GM23338 (cell line): ENCODE results near the gene NXPE3. TPM values are rescaled to one million over a fixed set of nuclear protein-coding genes. Genes with fewer than 3 reads are reported as not detected.
A peak's percentile ranks its signal among the peaks of the same experiment; 100 is the strongest.

Source experiments
- ATAC-seq: fragments of 200-7000 bp; cut with Tn5 transposase; 3 replicates; pipeline ENCODE4 v1.9.1; 2020
- DNase-seq: peaks from one replicate; pipeline ENCODE4 v3.0.0-alpha.2; 2015; ENCODE audit warnings: low spot score
- H2AFZ ChIP-seq: fragments of 200-600 bp; sonication (generic); 2 replicates; pipeline ENCODE4 v1.8.0; 2016; ENCODE audit warnings: antibody characterized with exemption, mild to moderate bottlenecking, moderate library complexity
- H3F3A ChIP-seq: fragments of 200-600 bp; sonication (generic); replicated peaks from 2 replicates; pipeline ENCODE4 v1.8.0; 2017; ENCODE audit warnings: antibody characterized with exemption, mixed run types, low read depth
- H3K27ac ChIP-seq: fragments of 200-600 bp; sonication (generic); 2 replicates; pipeline ENCODE4 v1.6.1; 2016; ENCODE audit warnings: low read depth
- H3K27me3 ChIP-seq: fragments of 200-600 bp; sonication (generic); 2 replicates; pipeline ENCODE4 v1.8.0; 2016; ENCODE audit warnings: mild to moderate bottlenecking, mixed run types, moderate library complexity; ENCODE audit not compliant: insufficient read depth
- H3K36me3 ChIP-seq: fragments of 200-600 bp; sonication (generic); 2 replicates; pipeline ENCODE4 v1.8.0; 2016; ENCODE audit warnings: mild to moderate bottlenecking; ENCODE audit not compliant: insufficient read depth
- H3K4me1 ChIP-seq: fragments of 200-600 bp; sonication (generic); 2 replicates; pipeline ENCODE4 v1.8.0; 2016; ENCODE audit warnings: mild to moderate bottlenecking, moderate library complexity; ENCODE audit not compliant: insufficient read depth
- H3K4me2 ChIP-seq: fragments of 200-600 bp; sonication (generic); 2 replicates; pipeline ENCODE4 v1.7.1; 2017; ENCODE audit warnings: mixed run types
- H3K4me3 ChIP-seq: fragments of 200-600 bp; sonication (generic); 2 replicates; pipeline ENCODE4 v1.6.1; 2016; ENCODE audit warnings: mixed run types
- H3K79me2 ChIP-seq: fragments of 200-600 bp; sonication (generic); replicated peaks from 2 replicates; pipeline ENCODE4 v1.8.0; 2017; ENCODE audit warnings: mild to moderate bottlenecking; ENCODE audit not compliant: insufficient read depth
- H3K9me2 ChIP-seq: fragments of 200-600 bp; sonication (generic); 2 replicates; pipeline ENCODE4 v1.8.0; 2017; ENCODE audit not compliant: insufficient read depth
- H4K20me1 ChIP-seq: fragments of 200-600 bp; sonication (generic); replicated peaks from 2 replicates; pipeline ENCODE4 v1.8.0; 2017; ENCODE audit warnings: mild to moderate bottlenecking; ENCODE audit not compliant: insufficient read depth
- H3K27ac Mint-ChIP-seq: 2 replicates; pipeline ENCODE4 v1.8.0; 2020; ENCODE audit warnings: inconsistent platforms, mild to moderate bottlenecking, moderate library complexity, mixed read lengths
- H3K27me3 Mint-ChIP-seq: 3 replicates; pipeline ENCODE4 v1.8.0; 2022; ENCODE audit warnings: low read depth, mild to moderate bottlenecking, moderate library complexity, mixed read lengths, inconsistent platforms; ENCODE audit not compliant: insufficient read depth, poor library complexity
- H3K36me3 Mint-ChIP-seq: 3 replicates; pipeline ENCODE4 v1.8.0; 2021; ENCODE audit warnings: low read depth, mild to moderate bottlenecking, inconsistent platforms, moderate library complexity, mixed read lengths
- H3K4me1 Mint-ChIP-seq: 3 replicates; pipeline ENCODE4 v1.8.0; 2020; ENCODE audit warnings: mild to moderate bottlenecking, inconsistent platforms, mixed read lengths
- H3K4me3 Mint-ChIP-seq: 3 replicates; pipeline ENCODE4 v1.8.0; 2021; ENCODE audit warnings: moderate library complexity, mild to moderate bottlenecking, inconsistent platforms, mixed read lengths
- H3K9me3 Mint-ChIP-seq: 3 replicates; pipeline ENCODE4 v1.8.0; 2020; ENCODE audit warnings: moderate library complexity, mild to moderate bottlenecking, inconsistent platforms, mixed read lengths
- CREB1 ChIP-seq: fragments of 250-450 bp; sonication (Bioruptor Pico); IDR thresholded peaks from 2 replicates; pipeline ENCODE4 v1.5.0; 2020; ENCODE audit warnings: low read depth, mild to moderate bottlenecking, moderate library complexity
- CTCF ChIP-seq, 2 experiments: fragments of 200-600 bp in 1 of 2; sonication (generic) in 1 of 2; conservative IDR thresholded peaks; 2 replicates each; pipeline versions ENCODE4 v1.5.1 to v1.6.1; 2016 to 2017; ENCODE audit warnings: antibody characterized with exemption in 2 of 2, low read depth in 2 of 2, mild to moderate bottlenecking in 2 of 2, moderate library complexity in 1 of 2
- EZH2 ChIP-seq: fragments of 200-600 bp; sonication (generic); IDR thresholded peaks from one replicate; pipeline ENCODE4 v1.8.0; 2017; ENCODE audit warnings: antibody characterized with exemption, mild to moderate bottlenecking, low read depth; ENCODE audit not compliant: unreplicated experiment
- JUNB ChIP-seq: IDR thresholded peaks from one replicate; pipeline ENCODE4 v1.6.1; 2016; ENCODE audit warnings: antibody characterized with exemption; ENCODE audit not compliant: unreplicated experiment
- NANOG ChIP-seq: IDR thresholded peaks from 2 replicates; pipeline ENCODE4 v1.6.1; 2016; ENCODE audit warnings: antibody characterized with exemption, borderline replicate concordance
- POLR2AphosphoS5 ChIP-seq: IDR thresholded peaks from 2 replicates; pipeline ENCODE4 v1.6.1; 2016; ENCODE audit warnings: antibody characterized with exemption, low read depth
- ZNF331 ChIP-seq: fragments of 250-450 bp; sonication (Bioruptor Pico); IDR thresholded peaks from 2 replicates; pipeline ENCODE4 v1.5.0; 2020; ENCODE audit warnings: low read depth, mild to moderate bottlenecking, moderate library complexity
- long read RNA-seq: library from polyadenylated mRNA; unstranded; transcript quantifications from one replicate; pipeline ENCODE4 v2.0.0, GENCODE V29; 2020; ENCODE audit not compliant: unreplicated experiment
- polyA plus RNA-seq: library from polyadenylated mRNA; unstranded; fragments of >200 nt; fragmentation: Nextera tagmentation; extraction: Ambion mirVana; gene quantifications from 2 replicates; pipeline ENCODE4 v1.2.1, GENCODE V29; 2016
- total RNA-seq: library from RNA; depleted of rRNA; stranded (reverse); fragments of >200 nt; shearing (Covaris generic); gene quantifications from 2 replicates; pipeline ENCODE4 v1.2.3, GENCODE V29; 2014; rRNA removed
- TF ChIP-seq, protein P1 (sequence below): IDR thresholded peaks from 2 replicates; pipeline ENCODE4 v1.6.1; 2016; ENCODE audit warnings: antibody characterized with exemption

The NXPE3 gene
- total RNA-seq = 20.8 and 26.5 TPM in 2 replicates
- polyA plus RNA-seq = 11.7 and 13.3 TPM in 2 replicates
- long read RNA-seq, partial matches to known transcripts = 1 of 7 reads
- long read RNA-seq, other reads (novel, unspliced or antisense) = 4 of 7 reads

DNA sequence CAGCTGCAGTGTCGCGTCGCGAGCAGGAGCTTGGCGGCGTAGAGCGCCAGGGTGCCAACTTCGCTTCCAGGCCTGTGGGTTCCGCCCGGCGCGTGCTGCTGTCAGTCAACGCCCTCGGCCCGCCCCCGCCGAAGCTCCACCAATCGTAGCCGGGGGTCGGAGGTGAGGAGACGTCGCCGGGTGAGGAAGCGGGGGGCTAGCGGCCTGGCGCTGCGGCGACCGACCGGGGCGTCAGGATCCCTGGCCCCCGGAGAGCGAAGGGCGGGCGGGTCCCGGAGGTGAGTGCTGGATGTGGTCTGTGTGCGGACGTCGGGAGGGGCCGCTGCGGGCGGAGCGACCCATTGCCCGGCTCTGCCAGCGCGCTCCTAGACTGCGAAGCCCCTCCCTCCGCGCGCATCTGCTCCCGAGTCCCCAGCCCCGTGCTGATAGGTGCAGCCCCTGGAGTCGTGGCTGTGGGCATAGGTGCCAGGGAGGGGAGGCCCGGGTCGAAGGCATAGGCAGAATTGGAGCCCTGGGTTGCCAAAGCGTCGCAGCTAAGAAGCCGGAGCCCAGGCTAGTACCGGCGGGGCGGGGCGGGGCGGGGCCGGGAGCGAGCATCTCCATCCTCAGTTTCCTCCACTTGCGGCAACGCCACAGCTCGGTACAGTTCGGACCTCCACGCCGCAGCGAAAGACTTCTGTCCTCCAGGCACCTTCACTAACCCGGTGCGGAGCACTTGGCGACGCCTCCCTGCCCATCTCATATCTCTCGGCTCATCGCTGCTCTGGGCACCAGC, at the start of gene NXPE3:
NXPE3 (plus strand) TSS at position 165 of the 775 bp plus-strand sequence. CDS start 6,386 bp downstream, outside the sequence.
- peak within 1 kb of the TSS; percentile 83 for H3K4me3 ChIP-seq
- TF ChIP-seq EZH2 (no peak), POLR2AphosphoS5 (peak; percentile 55), CREB1 (CRISPR knock-in tag) (peak; percentile 53; the same call in 1 of the 2 replicates)
- TF ChIP-seq, protein P1, sequence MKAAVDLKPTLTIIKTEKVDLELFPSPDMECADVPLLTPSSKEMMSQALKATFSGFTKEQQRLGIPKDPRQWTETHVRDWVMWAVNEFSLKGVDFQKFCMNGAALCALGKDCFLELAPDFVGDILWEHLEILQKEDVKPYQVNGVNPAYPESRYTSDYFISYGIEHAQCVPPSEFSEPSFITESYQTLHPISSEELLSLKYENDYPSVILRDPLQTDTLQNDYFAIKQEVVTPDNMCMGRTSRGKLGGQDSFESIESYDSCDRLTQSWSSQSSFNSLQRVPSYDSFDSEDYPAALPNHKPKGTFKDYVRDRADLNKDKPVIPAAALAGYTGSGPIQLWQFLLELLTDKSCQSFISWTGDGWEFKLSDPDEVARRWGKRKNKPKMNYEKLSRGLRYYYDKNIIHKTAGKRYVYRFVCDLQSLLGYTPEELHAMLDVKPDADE = peak; percentile 7; the same call in 1 of the 2 replicates
- Mint-ChIP-seq H3K27ac (no peak within 1 kb of the TSS), H3K36me3 (peaks cover 15% of the 10 kb centered on the region), H3K4me1 (peaks cover 25% of the 10 kb centered on the region), H3K9me3 (no peaks in the 10 kb centered on the region), H3K4me3 (peak within 1 kb of the TSS; percentile 84), H3K27me3 (peaks cover 10% of the 10 kb centered on the region)
- peak within 1 kb of the TSS; percentile 95 for H3K4me2 ChIP-seq
- DNase-seq (peak; percentile 94), ATAC-seq (peak; percentile 92)
- no peaks in the 10 kb centered on the region for H4K20me1 ChIP-seq
- peaks cover 16% of the 10 kb centered on the region for H3K36me3 ChIP-seq
- H3K79me2 ChIP-seq = peaks cover 24% of the 10 kb centered on the region
- peaks cover 5% of the 10 kb centered on the region; the same call in 1 of the 2 replicates for H3F3A ChIP-seq
- peaks cover 29% of the 10 kb centered on the region for H3K4me1 ChIP-seq
- no peaks in the 10 kb centered on the region for H3K9me2 ChIP-seq
- H3K27ac ChIP-seq = no peak within 1 kb of the TSS
- H2AFZ ChIP-seq = peak within 1 kb of the TSS; percentile 99
- peaks cover 7% of the 10 kb centered on the region; the same call in 1 of the 2 replicates for H3K27me3 ChIP-seq

DNA sequence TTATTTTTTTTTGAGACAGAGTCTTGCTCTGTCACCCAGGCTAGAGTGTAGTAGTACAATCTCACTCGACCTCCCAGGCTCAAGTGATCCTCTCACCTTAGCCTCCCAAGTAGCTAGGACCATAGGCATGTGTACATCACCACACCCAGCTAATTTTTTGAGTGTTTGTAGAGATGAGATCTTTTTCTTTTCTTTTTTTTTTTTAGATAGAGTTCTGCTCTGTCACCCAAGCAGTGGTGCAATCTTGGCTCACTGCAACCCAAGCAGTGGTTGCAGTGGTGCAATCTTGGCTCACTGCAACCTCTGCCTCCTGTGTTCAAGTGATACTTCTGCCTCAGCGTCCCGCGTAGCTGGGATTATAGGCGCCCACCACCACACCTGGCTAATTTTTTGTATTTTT, 49.4 kb upstream of the NXPE3 start:
- Mint-ChIP-seq H3K36me3 (peaks cover 55% of the 10 kb centered on the region), H3K27me3 (peaks cover under 1% of the 10 kb centered on the region), H3K9me3 (no peaks in the 10 kb centered on the region), H3K27ac (no peak overlapping the region), H3K4me3 (no peak overlapping the region), H3K4me1 (no peaks in the 10 kb centered on the region)
- TF ChIP-seq POLR2AphosphoS5 (no peak), CTCF (conservative IDR thresholded peaks at IDR 0.05; ENCODE audit: low read depth in 2 of 2) (no peak), ZNF331 (CRISPR knock-in tag) (no peak), JUNB (no peak), NANOG (no peak)
- H2AFZ ChIP-seq = no peak overlapping the region
- H3K27ac ChIP-seq = no peak overlapping the region
- H3K4me2 ChIP-seq = no peak overlapping the region
- ATAC-seq (no peak), DNase-seq (no peak)
- H3K9me2 ChIP-seq = no peaks in the 10 kb centered on the region
- no peaks in the 10 kb centered on the region; the same call in 1 of the 2 replicates for H4K20me1 ChIP-seq
- H3F3A ChIP-seq = no peaks in the 10 kb centered on the region
- no peaks in the 10 kb centered on the region for H3K27me3 ChIP-seq
- H3K4me1 ChIP-seq = no peaks in the 10 kb centered on the region
- no peak overlapping the region for H3K4me3 ChIP-seq
- H3K79me2 ChIP-seq = peaks cover 6% of the 10 kb centered on the region; the same call in 1 of the 2 replicates
- peaks cover 36% of the 10 kb centered on the region for H3K36me3 ChIP-seq
